K562 (cell line): Measurements from ENCODE around the gene HSD17B2. TPM values are rescaled to one million over a fixed set of nuclear protein-coding genes. Genes with fewer than 3 reads are reported as not detected.

Experiments
- ATAC-seq: fragments of 200-7000 bp; cut with Tn5 transposase; 3 replicates; pipeline ENCODE4 v1.9.1; 2020; ENCODE audit warnings: moderate library complexity
- BruUV-seq: library from RNA; stranded (reverse); fragments of 400-500 nt; replicated peaks from 2 replicates; lab custom pipeline; 2021; lab: Mats Ljungman, UMichigan
- CTCF ChIA-PET: fragments of 300-600 bp; formaldehyde crosslinking; extraction: SDS; loops from one replicate; lab custom pipeline; 2021; ENCODE audit warnings: low intra/inter-chr PET ratio; lab: Yijun Ruan, JAX
- POLR2A ChIA-PET: fragments of 300-600, 350-650 bp; sonication (Branson Sonifier 250); formaldehyde crosslinking; extraction: SDS; loops from one replicate; lab custom pipeline; 2021; ENCODE audit warnings: antibody characterized with exemption, inconsistent platforms; lab: Yijun Ruan, JAX
- DNase-seq, 4 experiments: peaks; one replicate each; pipeline versions ENCODE4 v3.0.0 to v3.0.0-alpha.2; 2011 to 2018; ENCODE audit warnings: low spot score in 3 of 4, mixed read lengths in 3 of 4; ENCODE audit errors: extremely low read depth in 1 of 4
- FAIRE-seq: peaks from 2 replicates; lab custom pipeline; 2011; peaks lifted over from hg19 to GRCh38; lab: Jason Lieb, UNC
- H2AFZ ChIP-seq: 2 replicates; pipeline ENCODE4 v1.6.0; 2011; ENCODE audit warnings: low read depth, low read length, control low read depth, inconsistent platforms
- H3K27ac ChIP-seq: fragments of 200-600 bp; 3 replicates; pipeline ENCODE4 v1.8.0; 2011; ENCODE audit warnings: low read depth, mild to moderate bottlenecking, control low read depth, inconsistent platforms, low read length, moderate library complexity, mixed read lengths; ENCODE audit errors: extremely low read depth
- H3K27me3 ChIP-seq, 2 experiments: fragments of 300-600 bp in 1 of 2; 2 replicates in 1 of 2; 3 replicates in 1 of 2; pipeline versions ENCODE4 v1.6.0 to v1.8.0; 2011; ENCODE audit warnings: inconsistent platforms in 2 of 2, low read length in 2 of 2, mild to moderate bottlenecking in 1 of 2, mixed read lengths in 1 of 2, moderate library complexity in 1 of 2; ENCODE audit not compliant: control insufficient read depth in 2 of 2, insufficient read depth in 2 of 2
- H3K36me3 ChIP-seq: fragments of 300-600 bp; 3 replicates; pipeline ENCODE4 v1.8.0; 2011; ENCODE audit warnings: mild to moderate bottlenecking, low read length, inconsistent platforms; ENCODE audit not compliant: control insufficient read depth, insufficient read depth
- H3K4me1 ChIP-seq, 2 experiments: fragments of 200-600 bp in 1 of 2; replicated peaks in 1 of 2; 2 replicates in 1 of 2; 3 replicates in 1 of 2; pipeline versions ENCODE4 v1.5.1 to v1.8.0; 2011; ENCODE audit warnings: inconsistent platforms in 2 of 2, low read length in 2 of 2, mild to moderate bottlenecking in 1 of 2, mixed read lengths in 1 of 2, moderate library complexity in 1 of 2; ENCODE audit not compliant: control insufficient read depth in 2 of 2, insufficient read depth in 2 of 2
- H3K4me2 ChIP-seq: 2 replicates; pipeline ENCODE4 v1.6.1; 2011; ENCODE audit warnings: low read length, control low read depth, inconsistent platforms, mixed read lengths; ENCODE audit not compliant: insufficient read depth
- H3K4me3 ChIP-seq: fragments of 200-600 bp; sonication (generic), shearing (Covaris generic); 2 replicates; pipeline ENCODE4 v1.5.1; 2016; ENCODE audit warnings: control low read depth, inconsistent platforms
- H3K79me2 ChIP-seq: fragments of 200-600 bp; 3 replicates; pipeline ENCODE4 v1.8.0; 2011; ENCODE audit warnings: low read length, inconsistent platforms; ENCODE audit not compliant: control insufficient read depth, insufficient read depth
- H3K9ac ChIP-seq, 2 experiments: 2 replicates each; pipeline versions ENCODE4 v1.6.0 to v1.6.1; 2011; ENCODE audit warnings: low read depth in 2 of 2, low read length in 2 of 2, control low read depth in 1 of 2, inconsistent platforms in 1 of 2, mild to moderate bottlenecking in 1 of 2, mixed read lengths in 1 of 2; ENCODE audit not compliant: insufficient read depth in 1 of 2
- H3K9me1 ChIP-seq: one replicate; pipeline ENCODE4 v1.6.0; 2011; ENCODE audit warnings: inconsistent platforms, mild to moderate bottlenecking, low read length, moderate library complexity; ENCODE audit not compliant: control insufficient read depth, insufficient read depth
- H3K9me3 ChIP-seq: replicated peaks from 2 replicates; pipeline ENCODE4 v1.5.1; 2011; ENCODE audit warnings: low read depth, low read length, inconsistent platforms; ENCODE audit not compliant: control insufficient read depth, insufficient read depth
- H4K20me1 ChIP-seq: replicated peaks from 2 replicates; pipeline ENCODE4 v1.6.1; 2011; ENCODE audit warnings: low read length, inconsistent platforms, mixed read lengths; ENCODE audit not compliant: control insufficient read depth, insufficient read depth
- ATF1 ChIP-seq, 2 experiments: fragments of 450-650 bp in 1 of 2; IDR thresholded peaks; 2 replicates each; pipeline ENCODE4 v1.6.1; 2016; ENCODE audit warnings: missing compliant biosample characterization in 1 of 2, missing genetic modification characterization in 1 of 2
- ATF6 ChIP-seq: sonication (generic); formaldehyde crosslinking; IDR thresholded peaks from 2 replicates; pipeline ENCODE4 v1.4.0; 2020; ENCODE audit warnings: mild to moderate bottlenecking, missing genetic modification reagents
- HNRNPH1 ChIP-seq: fragments of 200-400 bp; formaldehyde crosslinking; optimal IDR thresholded peaks from 2 replicates; pipeline ENCODE3; 2017; ENCODE audit warnings: low read depth, mild to moderate bottlenecking, low read length, moderate library complexity
- HNRNPK ChIP-seq: fragments of 200-400 bp; formaldehyde crosslinking; IDR thresholded peaks from one replicate; pipeline ENCODE4 v1.6.1; 2018; ENCODE audit warnings: mild to moderate bottlenecking, low read depth, low read length; ENCODE audit not compliant: poor library complexity, severe bottlenecking
- LEF1 ChIP-seq: fragments of 450-650 bp; IDR thresholded peaks from 2 replicates; pipeline ENCODE4 v1.6.1; 2016; ENCODE audit warnings: mild to moderate bottlenecking
- SMARCA5 ChIP-seq: fragments of 450-650 bp; IDR thresholded peaks from 2 replicates; pipeline ENCODE4 v1.6.1; 2016
- TEAD2 ChIP-seq: fragments of 450-650 bp; IDR thresholded peaks from 2 replicates; pipeline ENCODE4 v1.6.1; 2016; ENCODE audit warnings: missing genetic modification characterization, control low read depth, missing compliant biosample characterization
- ZNF146 ChIP-seq: IDR thresholded peaks from one replicate; pipeline ENCODE4 v1.6.1; 2018; ENCODE audit warnings: missing compliant biosample characterization; ENCODE audit not compliant: unreplicated experiment
- ZNF431 ChIP-seq: sonication (generic); formaldehyde crosslinking; IDR thresholded peaks from 2 replicates; pipeline ENCODE4 v1.8.0; 2022; ENCODE audit warnings: mild to moderate bottlenecking, missing genetic modification reagents
- ZNF830 ChIP-seq: fragments of 250-450 bp; sonication (Bioruptor Pico); IDR thresholded peaks from 2 replicates; pipeline ENCODE4 v1.5.0; 2021; ENCODE audit warnings: mild to moderate bottlenecking
- WGBS: fragments of 100-300 bp; shearing (Covaris generic); methylation state at CpG from one replicate; pipeline ENCODE4 v1.1.6; 2016; ENCODE audit warnings: low coverage, mixed read lengths; ENCODE audit not compliant: insufficient coverage; ENCODE audit errors: missing lambda C conversion rate; 5-methylcytosine and 5-hydroxymethylcytosine counted together
- in situ Hi-C: fragments of 300-500 bp; cut with MboI; formaldehyde crosslinking; loops from 4 replicates; pipeline ENCODE4 v1.15.0; 2018; ENCODE audit warnings: inconsistent platforms, mixed read lengths
- intact Hi-C: fragments of 100-400 bp; cut with micrococcal nuclease; formaldehyde crosslinking; loops from 2 replicates; pipeline ENCODE4 v1.14.2; 2022
- polyA plus RNA-seq, 8 experiments: library from polyadenylated mRNA; depleted of rRNA in 4 of 8; stranded (reverse) in 5 of 8; unstranded in 3 of 8; fragments of >200 nt; fragmentation: Nextera tagmentation in 2 of 8; fragmentation: Illumina TruSeq in 1 of 8; extraction: Ambion mirVana in 2 of 8; extraction: Trizol in 1 of 8; gene quantifications; 2 replicates each; pipeline versions ENCODE4 v1.2.1 to v1.2.3, GENCODE V29; 2011 to 2014; ENCODE audit warnings: inconsistent platforms in 1 of 8, missing spikeins in 1 of 8
- total RNA-seq, 7 experiments: library from RNA; depleted of rRNA in 6 of 7; stranded (reverse); fragments of >200 nt in 6 of 7; fragmentation: Illumina TruSeq in 2 of 7; extraction: Trizol in 2 of 7; gene quantifications; 2 replicates each; pipeline versions ENCODE4 v1.2.1 to v1.2.3, GENCODE V29; 2011 to 2021; ENCODE audit warnings: low replicate concordance in 1 of 7
- TF ChIP-seq, protein P1 (sequence below): fragments of 200-400 bp; formaldehyde crosslinking; IDR thresholded peaks from 2 replicates; pipeline ENCODE4 v1.6.1; 2017; ENCODE audit warnings: mild to moderate bottlenecking, low read depth, low read length, moderate library complexity
- TF ChIP-seq, protein P2 (sequence below): fragments of 250-450 bp; sonication (Bioruptor Pico); IDR thresholded peaks from 2 replicates; pipeline ENCODE4 v1.8.0; 2022; ENCODE audit warnings: moderate library complexity, mild to moderate bottlenecking, inconsistent platforms
- TF ChIP-seq, protein P3 (sequence below): sonication (generic); formaldehyde crosslinking; IDR thresholded peaks from 2 replicates; pipeline ENCODE4 v1.8.0; 2022; ENCODE audit warnings: mild to moderate bottlenecking, low read depth, missing genetic modification reagents
- TF ChIP-seq, protein P4 (sequence below): sonication (generic); formaldehyde crosslinking; IDR thresholded peaks from 2 replicates; pipeline ENCODE4 v1.8.1; 2023; ENCODE audit warnings: mild to moderate bottlenecking, missing genetic modification reagents

HSD17B2 gene
- total and polyA plus RNA-seq, 9 of the 15 experiments (the other 6 are each of a cell fraction or from before 2014, with no cell fraction given), result not detected

DNA sequence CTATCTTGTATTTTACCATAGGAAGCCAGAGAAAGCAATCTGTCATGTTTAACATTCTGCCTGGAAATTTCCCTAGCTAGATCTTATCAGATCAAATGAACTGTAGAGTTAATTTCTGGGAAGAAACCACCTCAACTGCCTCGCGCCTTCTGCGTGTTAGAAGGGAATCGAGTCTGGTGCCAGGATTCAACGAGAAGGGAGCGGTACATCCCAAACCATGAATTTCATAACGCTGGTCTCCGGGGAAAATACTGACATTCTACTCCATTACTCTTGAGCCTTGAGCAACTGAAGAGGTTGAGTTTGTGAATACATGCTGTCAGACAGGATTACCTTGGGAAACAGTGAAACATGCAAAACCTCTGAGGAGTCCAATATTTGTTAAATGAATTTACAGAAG lies 99.8 kb downstream of the HSD17B2 start:
- H4K20me1 ChIP-seq, result no peaks in the 10 kb centered on the region; the same call in 1 of the 2 replicates
- FAIRE-seq (no peak), DNase-seq (no peak), ATAC-seq (no peak)
- no peak overlapping the region for H2AFZ ChIP-seq
- ChIA-PET CTCF (no interaction called here), POLR2A (no interaction called here)
- TF ChIP-seq ATF6 (CRISPR knock-in tag), result no peak
- no peak for TF ChIP-seq ZNF830 (CRISPR knock-in tag)
- TF ChIP-seq, protein P1, sequence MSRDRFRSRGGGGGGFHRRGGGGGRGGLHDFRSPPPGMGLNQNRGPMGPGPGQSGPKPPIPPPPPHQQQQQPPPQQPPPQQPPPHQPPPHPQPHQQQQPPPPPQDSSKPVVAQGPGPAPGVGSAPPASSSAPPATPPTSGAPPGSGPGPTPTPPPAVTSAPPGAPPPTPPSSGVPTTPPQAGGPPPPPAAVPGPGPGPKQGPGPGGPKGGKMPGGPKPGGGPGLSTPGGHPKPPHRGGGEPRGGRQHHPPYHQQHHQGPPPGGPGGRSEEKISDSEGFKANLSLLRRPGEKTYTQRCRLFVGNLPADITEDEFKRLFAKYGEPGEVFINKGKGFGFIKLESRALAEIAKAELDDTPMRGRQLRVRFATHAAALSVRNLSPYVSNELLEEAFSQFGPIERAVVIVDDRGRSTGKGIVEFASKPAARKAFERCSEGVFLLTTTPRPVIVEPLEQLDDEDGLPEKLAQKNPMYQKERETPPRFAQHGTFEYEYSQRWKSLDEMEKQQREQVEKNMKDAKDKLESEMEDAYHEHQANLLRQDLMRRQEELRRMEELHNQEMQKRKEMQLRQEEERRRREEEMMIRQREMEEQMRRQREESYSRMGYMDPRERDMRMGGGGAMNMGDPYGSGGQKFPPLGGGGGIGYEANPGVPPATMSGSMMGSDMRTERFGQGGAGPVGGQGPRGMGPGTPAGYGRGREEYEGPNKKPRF, result no peak
- TF ChIP-seq HNRNPH1, result no peak
- TF ChIP-seq, protein P2, sequence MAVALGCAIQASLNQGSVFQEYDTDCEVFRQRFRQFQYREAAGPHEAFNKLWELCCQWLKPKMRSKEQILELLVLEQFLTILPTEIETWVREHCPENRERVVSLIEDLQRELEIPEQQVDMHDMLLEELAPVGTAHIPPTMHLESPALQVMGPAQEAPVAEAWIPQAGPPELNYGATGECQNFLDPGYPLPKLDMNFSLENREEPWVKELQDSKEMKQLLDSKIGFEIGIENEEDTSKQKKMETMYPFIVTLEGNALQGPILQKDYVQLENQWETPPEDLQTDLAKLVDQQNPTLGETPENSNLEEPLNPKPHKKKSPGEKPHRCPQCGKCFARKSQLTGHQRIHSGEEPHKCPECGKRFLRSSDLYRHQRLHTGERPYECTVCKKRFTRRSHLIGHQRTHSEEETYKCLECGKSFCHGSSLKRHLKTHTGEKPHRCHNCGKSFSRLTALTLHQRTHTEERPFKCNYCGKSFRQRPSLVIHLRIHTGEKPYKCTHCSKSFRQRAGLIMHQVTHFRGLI (CRISPR knock-in tag), result no peak
- TF ChIP-seq, protein P3, sequence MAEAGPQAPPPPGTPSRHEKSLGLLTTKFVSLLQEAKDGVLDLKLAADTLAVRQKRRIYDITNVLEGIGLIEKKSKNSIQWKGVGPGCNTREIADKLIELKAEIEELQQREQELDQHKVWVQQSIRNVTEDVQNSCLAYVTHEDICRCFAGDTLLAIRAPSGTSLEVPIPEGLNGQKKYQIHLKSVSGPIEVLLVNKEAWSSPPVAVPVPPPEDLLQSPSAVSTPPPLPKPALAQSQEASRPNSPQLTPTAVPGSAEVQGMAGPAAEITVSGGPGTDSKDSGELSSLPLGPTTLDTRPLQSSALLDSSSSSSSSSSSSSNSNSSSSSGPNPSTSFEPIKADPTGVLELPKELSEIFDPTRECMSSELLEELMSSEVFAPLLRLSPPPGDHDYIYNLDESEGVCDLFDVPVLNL (CRISPR knock-in tag), result no peak
- TF ChIP-seq SMARCA5, result no peak
- TF ChIP-seq HNRNPK, result no peak
- TF ChIP-seq ZNF146 (CRISPR knock-in tag), result no peak
- TF ChIP-seq, protein P4, sequence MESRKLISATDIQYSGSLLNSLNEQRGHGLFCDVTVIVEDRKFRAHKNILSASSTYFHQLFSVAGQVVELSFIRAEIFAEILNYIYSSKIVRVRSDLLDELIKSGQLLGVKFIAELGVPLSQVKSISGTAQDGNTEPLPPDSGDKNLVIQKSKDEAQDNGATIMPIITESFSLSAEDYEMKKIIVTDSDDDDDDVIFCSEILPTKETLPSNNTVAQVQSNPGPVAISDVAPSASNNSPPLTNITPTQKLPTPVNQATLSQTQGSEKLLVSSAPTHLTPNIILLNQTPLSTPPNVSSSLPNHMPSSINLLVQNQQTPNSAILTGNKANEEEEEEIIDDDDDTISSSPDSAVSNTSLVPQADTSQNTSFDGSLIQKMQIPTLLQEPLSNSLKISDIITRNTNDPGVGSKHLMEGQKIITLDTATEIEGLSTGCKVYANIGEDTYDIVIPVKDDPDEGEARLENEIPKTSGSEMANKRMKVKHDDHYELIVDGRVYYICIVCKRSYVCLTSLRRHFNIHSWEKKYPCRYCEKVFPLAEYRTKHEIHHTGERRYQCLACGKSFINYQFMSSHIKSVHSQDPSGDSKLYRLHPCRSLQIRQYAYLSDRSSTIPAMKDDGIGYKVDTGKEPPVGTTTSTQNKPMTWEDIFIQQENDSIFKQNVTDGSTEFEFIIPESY (CRISPR knock-in tag), result no peak
- no peak for TF ChIP-seq LEF1
- no peak for TF ChIP-seq TEAD2 (tag)
- TF ChIP-seq ATF1 (CRISPR knock-in tag; IDR thresholded peaks at IDR 0.05), result no peak
- no peak for TF ChIP-seq ATF1 (tag; IDR thresholded peaks at IDR 0.05)
- TF ChIP-seq ZNF431, result no peak
- intact Hi-C loops, result no loop called here
- in situ Hi-C loops, result no loop called here
- H3K9ac ChIP-seq, result no peak overlapping the region
- peaks cover 12 to 30% of the 10 kb centered on the region in 2 experiments; a peak in 4 of 5 replicates for H3K4me1 ChIP-seq
- H3K4me3 ChIP-seq, result no peak overlapping the region
- peaks cover 11% of the 10 kb centered on the region; the same call in 1 of the 3 replicates for H3K36me3 ChIP-seq
- WGBS, result 77% methylated on average over 8 of the region's 8 CpGs
- H3K9me1 ChIP-seq, result no peaks in the 10 kb centered on the region
- no peaks in the 10 kb centered on the region for H3K79me2 ChIP-seq
- H3K9me3 ChIP-seq, result no peaks in the 10 kb centered on the region
- BruUV-seq, result no TSS peak
- H3K4me2 ChIP-seq, result no peak overlapping the region
- no peaks in the 10 kb centered on the region for H3K27me3 ChIP-seq
- H3K27ac ChIP-seq, result no peak overlapping the region
